GM18526 (cell line): ENCODE data around the gene PYROXD2.

Source experiments
- POLR2A ChIP-seq: IDR thresholded peaks from 3 replicates; pipeline ENCODE4 v1.6.1; 2011; ENCODE audit not compliant: insufficient read length; ENCODE audit errors: extremely low read depth

The PYROXD2 gene

DNA sequence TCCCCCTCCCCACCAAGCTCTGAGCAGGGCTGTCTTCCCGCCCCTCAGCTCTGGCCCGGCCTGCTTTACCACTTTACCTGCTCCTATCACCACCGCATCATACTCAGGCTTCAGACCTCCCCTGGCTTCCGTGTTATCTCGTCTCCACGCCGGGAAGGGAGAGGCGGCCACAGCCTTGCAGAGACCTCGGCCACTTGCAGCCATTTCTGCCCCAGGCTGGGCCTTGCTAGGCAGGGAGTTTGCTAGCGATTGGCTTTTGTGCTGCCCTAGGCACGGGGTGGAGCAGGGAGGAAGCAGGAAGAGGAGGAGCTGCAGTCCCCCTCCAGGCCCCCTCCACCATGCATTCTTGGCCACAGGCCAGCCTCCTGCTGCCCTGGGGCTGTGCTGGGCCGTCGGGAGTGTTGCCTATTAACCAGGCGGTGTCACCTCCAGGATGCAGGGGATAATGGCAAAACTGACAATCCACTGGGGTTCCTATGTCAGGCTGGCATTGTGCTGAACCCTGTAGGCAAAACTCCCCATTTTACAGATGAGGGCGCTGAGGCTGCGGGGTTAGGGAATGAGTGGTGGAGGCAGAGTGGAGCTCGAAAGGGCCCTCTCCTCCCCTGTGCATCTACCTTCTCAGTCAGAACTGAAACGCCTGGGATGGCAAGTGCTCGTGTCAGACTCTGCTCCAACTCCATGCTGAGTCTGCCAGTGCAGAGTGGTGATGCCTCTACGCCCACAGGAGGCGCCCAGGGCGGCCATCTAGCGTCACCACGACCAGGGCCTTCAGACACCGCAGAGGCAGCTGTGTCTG lies at the start of gene PYROXD2:
Gene PYROXD2, minus strand, starts transcription at position 251 of the 799 bp plus-strand sequence. Its CDS starts 47 bp downstream, at position 204.
- peak; percentile 56 for TF ChIP-seq POLR2A

DNA sequence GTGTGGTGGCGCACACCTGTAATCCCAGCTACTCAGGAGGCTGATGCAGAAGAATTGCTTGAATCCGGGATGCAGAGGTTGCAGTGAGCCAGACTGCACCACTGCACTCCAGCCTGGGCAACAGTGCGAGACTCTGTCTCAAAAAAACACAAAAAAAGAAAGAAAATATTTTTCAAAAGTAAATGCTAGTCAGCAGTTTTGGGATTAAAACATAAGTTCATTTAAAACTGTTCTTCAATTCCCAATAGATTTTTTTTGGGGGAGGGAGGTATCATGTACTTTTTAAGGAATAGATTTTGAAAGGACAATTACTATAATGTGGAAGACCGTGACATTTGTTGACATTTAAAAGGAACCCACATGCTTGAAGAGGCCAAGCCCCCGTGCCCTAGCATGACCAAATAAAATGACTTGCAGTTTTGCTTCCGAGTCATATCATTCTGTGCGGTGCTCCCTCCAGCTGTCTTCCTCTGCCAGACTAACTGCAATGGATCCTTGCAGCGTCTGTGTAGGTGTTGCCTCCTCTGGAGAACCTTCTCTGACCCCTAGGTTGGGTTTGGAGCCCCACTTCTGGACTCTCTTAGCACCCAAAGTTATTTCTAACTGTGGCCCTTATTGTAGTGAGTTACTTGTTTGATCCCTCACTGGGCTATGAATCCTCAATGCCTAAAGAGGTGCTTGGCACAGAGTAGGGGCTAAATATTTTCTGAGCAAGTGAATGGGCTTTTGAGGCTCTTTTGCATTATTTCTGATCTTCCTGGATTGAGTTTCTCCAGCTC lies 49.2 kb upstream of the PYROXD2 start:
- no peak for TF ChIP-seq POLR2A

DNA sequence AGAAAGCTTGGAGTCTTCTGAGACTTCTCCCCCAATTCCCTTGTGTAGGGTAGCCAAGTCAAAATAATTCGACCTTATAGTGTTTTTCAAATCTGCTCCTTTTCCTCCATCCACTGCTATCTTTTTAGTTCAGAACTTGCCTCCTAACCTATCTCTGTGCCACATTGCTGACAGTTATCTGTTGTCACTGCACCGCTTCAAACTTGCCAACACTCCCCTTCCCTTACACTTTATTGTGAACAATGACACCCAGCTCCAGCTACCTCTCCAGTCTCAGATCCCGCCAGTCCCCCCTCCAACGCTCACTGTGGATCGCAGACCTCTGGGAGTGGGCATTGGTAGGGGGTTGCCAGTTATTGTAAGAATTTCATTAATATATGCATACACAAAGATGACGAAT lies 48.0 kb upstream of the PYROXD2 start:
- no peak for TF ChIP-seq POLR2A

DNA sequence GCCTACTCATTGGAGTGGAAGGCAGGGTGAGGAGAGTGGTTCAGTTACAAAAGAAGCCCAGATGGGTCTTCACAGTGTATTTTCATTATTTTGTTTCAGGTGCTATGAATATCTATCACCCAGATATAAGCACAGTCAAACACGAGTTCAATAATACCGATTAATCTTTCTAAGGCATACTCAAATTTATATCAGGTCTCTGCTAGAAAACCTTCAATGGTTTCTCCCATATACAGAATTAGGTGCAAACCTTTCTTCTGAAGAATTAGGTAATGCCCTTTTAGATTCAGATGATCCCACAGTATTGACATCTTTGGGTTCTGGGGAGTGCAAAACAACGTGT lies 46.5 kb upstream of the PYROXD2 start:
- TF ChIP-seq POLR2A, result no peak

DNA sequence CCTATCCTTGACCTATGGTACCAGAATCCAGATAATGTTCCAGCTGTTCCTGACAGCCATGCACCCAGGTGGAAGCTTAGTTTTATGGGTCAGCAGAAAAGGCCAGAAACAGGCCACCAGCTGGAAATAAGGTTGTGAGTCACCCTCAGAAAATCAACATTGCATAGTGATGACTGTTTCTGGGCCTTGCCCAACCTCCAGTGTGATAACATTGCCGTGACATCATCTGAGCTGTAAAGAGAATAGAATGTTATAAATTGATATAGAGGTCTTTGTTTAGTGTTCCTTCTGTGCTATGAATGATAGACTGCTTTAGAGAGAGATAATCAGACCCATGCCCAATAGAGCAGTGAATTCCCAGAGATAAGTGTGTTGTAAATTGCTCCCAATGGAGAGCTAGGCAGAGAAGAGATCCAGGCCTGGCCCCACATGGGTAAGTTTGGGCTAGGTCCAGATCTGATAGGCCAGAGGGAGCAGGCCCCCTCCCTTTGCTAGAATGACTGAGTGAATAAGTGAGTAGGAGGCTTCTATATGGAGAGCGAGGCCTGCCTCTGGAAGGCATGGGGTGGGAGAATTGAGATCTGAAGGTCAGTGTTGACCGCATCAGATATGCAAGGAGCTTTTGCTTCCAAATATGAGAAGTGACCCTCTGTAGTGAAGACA lies 46.0 kb upstream of the PYROXD2 start:
- TF ChIP-seq POLR2A, result no peak

DNA sequence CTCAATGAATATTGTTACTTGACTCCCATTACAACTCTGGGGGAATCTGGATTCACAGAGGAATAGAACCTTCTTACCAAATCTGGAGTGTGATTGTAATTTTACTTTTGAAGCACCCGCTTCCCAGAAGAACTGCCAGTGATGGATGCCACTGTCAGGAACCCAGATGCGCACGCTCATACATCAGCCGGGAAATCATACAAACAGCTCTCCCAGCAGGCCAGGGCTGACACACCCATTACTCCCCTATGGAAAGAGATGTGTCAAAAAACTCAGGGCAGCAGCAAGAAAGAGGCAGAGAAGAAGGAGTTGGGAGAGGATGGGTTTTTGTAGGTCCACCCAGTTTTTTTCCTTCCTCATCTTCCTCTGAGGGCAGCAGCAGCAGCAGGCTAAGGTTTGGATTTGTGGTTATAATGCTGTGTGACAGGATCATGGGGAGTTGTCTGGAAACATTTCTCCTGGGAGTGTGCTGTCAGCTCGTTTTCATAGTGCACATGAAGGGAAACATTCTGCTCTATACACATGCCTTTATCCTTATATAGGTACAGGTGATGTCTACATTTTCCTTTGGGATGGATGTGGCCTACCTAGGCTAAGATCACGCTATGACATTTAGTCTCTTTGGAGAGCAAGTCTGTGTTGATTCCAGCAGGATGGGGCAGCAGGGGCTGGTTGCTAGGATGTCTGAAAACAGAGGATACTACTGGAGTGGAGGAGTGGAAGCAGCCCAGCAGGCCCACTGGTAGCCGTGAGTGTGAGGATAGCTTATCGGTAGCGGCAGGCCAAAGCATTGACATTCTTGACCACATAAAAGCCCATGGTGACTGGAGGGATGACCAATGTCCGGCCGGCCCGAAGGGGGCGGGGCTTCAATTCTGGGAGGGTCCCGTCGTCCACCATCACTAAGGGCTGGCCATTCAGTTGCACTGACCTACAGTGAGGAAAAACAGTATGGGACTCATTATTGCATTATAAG lies 44.1 kb upstream of the PYROXD2 start:
- no peak for TF ChIP-seq POLR2A

DNA sequence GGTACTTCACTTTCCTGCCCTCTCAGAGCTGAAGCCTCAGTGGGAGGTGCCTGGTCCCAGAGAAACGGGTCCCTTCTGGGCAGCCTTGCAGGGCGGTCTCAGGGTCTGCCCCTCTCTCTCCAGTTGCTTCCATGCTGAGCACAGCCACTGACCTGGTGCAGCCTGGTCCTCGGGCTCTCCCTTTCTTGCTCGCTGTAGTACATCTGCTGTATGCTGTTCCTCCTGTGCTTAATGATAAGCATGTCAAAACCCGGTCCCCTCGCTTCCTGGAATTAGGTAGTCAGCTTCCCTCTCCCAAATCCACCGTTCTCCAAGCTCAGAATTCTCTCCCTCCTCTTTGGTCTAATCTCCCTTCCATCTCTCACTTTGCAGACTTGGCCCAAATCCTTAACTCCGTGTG lies 42.7 kb upstream of the PYROXD2 start:
- TF ChIP-seq POLR2A, result no peak

DNA sequence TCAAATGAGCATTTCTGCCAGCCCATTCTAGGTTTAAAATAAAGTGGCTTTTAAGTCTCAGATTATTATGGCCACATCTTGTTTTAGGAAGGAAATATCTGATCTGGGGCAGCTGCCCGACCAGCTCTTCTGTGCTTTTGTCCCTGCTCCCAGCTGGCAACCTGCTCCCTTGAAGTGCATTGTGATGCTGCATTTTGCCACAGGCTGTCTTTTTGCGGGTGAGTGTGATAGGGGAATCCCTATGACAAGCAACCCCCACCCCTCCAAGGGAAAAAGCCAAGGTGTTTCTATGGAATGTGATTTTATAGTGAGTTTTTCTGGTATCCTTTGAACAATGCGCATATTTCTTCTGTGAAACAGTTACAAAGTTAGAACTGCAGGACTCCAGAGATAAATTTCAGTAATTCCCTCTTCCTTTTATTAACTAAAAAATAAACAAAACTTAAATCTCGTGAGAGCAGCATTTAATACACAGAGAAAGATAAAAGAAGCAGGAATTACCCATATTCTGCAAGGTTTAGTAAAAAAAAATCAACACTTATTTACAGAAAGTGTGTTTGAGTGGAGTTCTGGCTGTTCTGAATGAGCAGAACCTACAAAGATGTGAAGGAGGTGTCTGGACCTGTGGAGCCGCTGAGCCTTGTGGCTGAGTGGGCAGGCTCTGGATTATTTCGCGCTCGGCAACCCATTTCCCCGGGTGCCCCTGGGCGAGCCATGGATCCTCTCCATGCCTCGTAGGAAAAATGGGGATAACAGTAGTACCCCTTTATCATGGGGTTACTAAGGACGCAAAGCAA lies 41.9 kb upstream of the PYROXD2 start:
- TF ChIP-seq POLR2A, result no peak

DNA sequence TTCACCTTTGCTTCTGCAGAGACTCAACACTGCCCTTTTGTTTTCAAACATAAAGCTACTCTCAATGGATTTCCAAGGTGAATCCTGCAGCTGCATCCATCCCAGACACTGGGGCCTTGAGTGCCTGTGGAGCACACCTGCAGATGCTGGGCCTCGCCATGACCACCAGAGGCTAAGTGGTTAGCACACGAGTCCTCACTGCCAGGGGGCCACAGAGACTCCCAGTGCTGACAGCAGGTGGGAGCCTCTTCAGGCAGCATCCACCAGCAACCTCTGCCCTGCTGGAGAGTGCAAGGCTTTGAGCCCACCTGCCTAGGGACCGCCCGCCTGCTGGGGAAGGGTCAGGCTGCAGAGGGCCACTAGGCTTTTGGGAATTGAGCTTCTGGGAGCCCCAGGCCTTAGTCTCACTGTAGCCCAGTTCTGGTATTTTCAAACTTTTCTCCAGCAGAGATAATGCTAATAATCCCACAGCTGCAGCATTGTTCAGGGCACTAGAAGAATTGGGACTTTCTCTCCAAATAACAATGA lies 41.1 kb upstream of the PYROXD2 start:
- no peak for TF ChIP-seq POLR2A

DNA sequence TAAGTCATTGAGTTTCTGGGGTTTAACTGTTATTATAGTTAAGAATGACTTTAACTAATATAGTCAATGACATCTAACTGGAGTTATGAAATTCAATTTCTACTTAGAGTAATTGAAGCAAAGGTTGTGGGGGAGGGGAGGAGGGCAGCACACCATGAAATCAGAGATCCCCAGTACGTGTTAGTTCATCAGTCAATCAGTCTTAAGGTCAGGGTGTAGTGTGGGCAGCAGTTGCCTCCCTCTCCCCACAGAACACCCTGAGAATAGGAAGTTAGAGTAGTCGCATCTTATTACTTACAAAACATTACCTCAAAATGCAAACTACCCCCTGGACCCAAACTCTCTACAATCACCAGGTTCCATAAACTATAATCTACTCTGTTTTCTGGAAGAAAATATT lies 38.7 kb upstream of the PYROXD2 start:
- no peak for TF ChIP-seq POLR2A

DNA sequence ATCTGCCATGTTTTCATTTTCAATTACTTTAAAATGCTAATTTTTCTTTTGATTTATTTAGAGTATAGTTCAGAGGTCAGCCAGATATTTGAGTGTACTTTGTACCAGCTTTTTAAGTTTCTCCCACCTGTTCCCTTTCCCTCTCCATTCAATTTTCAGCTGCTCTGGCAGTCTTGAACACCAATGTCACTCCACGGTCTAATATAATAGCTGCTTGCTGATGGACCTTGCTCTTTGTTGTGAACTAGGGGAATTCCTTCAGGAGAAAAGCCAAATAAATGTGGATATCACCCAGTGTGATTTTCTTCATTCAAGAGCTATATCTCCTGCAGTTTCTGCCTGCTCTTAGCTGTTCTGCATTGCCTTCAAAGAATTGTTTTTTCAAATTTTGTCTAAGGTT lies 35.6 kb upstream of the PYROXD2 start:
- TF ChIP-seq POLR2A, result no peak

DNA sequence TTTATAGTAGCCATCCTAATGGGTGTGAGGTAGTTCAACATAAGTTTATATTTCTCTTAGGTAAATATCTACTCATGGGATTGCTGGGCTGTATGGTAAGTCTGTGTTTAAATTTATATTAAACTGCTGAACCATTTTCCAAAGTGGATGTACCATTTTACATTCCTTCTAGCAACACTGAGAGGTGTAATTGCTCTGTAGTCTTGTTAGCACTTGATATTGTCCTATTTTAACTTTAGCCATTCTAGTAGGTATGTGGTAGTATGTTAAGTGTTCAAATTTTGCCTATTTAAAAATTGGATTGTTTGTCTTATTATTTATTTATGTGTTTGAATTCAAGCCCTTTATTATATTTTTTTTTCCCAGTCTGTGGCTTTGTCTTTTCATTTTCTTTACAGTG lies 34.3 kb upstream of the PYROXD2 start:
- no peak for TF ChIP-seq POLR2A

DNA sequence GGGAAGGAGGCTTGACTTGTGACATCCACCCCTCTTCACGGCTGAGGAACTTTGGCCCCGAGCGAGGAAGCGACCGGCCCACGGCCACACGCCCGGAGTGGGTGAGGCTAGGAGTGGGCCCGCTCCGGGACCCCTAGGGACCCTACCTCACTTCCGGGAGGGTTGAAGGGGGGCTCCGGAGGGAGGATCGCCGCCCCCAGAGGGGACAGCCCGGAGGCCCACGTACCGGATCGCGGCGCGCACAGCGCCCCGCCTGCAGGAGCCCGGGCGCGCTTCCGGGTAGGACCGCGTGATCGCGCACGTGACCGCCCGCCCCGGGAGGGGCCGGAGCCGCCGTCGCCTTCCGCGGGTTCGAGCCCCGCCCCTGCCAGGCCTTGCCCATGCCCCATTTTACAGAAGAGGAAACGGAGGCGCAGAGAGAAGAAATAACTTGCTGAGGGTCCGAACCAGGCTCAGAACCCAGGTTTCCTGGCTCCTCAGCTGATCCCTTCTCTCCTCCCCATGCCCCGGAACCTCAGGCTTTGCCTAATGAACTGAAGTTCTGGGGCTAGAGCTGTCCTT lies 31.8 kb upstream of the PYROXD2 start, which contains the start of gene HPS1:
Gene HPS1, minus strand, starts transcription at position 275 of the 561 bp plus-strand sequence. CDS start 3,695 bp downstream, outside the sequence.
- TF ChIP-seq POLR2A, result peak; percentile 88
